SU-DHL-6 (cell line): Measurements from ENCODE around the gene KIAA0586.

Experiments
- H2AFZ ChIP-seq: fragments of 200-600 bp; sonication (generic); 2 replicates; pipeline ENCODE4 v1.6.1; 2014; ENCODE audit warnings: low read depth, mild to moderate bottlenecking, moderate library complexity, mixed read lengths, antibody characterized with exemption, low read length; ENCODE audit not compliant: severe bottlenecking
- H3F3A ChIP-seq: fragments of 200-600 bp; shearing (Covaris generic); 2 replicates; pipeline ENCODE4 v1.6.0; 2016; ENCODE audit warnings: antibody characterized with exemption, mild to moderate bottlenecking; ENCODE audit not compliant: insufficient read depth
- H3K27ac ChIP-seq: fragments of 200-600 bp; sonication (generic); 2 replicates; pipeline ENCODE4 v1.5.1; 2016; ENCODE audit warnings: low read depth, mild to moderate bottlenecking, low read length, moderate library complexity, mixed read lengths
- H3K27me3 ChIP-seq: fragments of 200-600 bp; sonication (generic), shearing (Covaris generic); 2 replicates; pipeline ENCODE4 v1.6.0; 2014; ENCODE audit warnings: mild to moderate bottlenecking, low read length
- H3K36me3 ChIP-seq: fragments of 200-600 bp; sonication (generic); 2 replicates; pipeline ENCODE4 v1.6.1; 2014; ENCODE audit warnings: mild to moderate bottlenecking, low read length, mixed read lengths
- H3K4me2 ChIP-seq: fragments of 300-600, 200-600 bp; shearing (Covaris generic), sonication (generic); 2 replicates; pipeline ENCODE4 v1.6.0; 2014; ENCODE audit warnings: low read length, low read depth, mild to moderate bottlenecking; ENCODE audit not compliant: poor library complexity, severe bottlenecking
- H3K4me3 ChIP-seq: fragments of 200-600 bp; sonication (generic); 2 replicates; pipeline ENCODE4 v1.5.1; 2014; ENCODE audit warnings: antibody characterized with exemption, low read length, mild to moderate bottlenecking, mixed read lengths; ENCODE audit not compliant: insufficient read depth, poor library complexity, severe bottlenecking
- H3K79me2 ChIP-seq: fragments of 200-600 bp; sonication (generic); 2 replicates; pipeline ENCODE4 v1.6.1; 2014; ENCODE audit warnings: mild to moderate bottlenecking, low read length, moderate library complexity; ENCODE audit not compliant: insufficient read depth
- H3K9ac ChIP-seq: fragments of 200-600 bp; sonication (generic); 2 replicates; pipeline ENCODE4 v1.7.0; 2014; ENCODE audit warnings: mild to moderate bottlenecking, low read length
- H3K9me2 ChIP-seq: fragments of 200-600 bp; sonication (generic); replicated peaks from 2 replicates; pipeline ENCODE4 v1.6.1; 2014; ENCODE audit warnings: low read length; ENCODE audit not compliant: insufficient read depth
- H3K9me3 ChIP-seq: fragments of 200-600 bp; sonication (generic); 2 replicates; pipeline ENCODE4 v1.6.1; 2014; ENCODE audit warnings: low read length, mixed read lengths; ENCODE audit not compliant: insufficient read depth
- H4K20me1 ChIP-seq: fragments of 200-600 bp; sonication (generic); 2 replicates; pipeline ENCODE4 v1.6.1; 2014; ENCODE audit warnings: low read depth, mild to moderate bottlenecking, antibody characterized with exemption, low read length, moderate library complexity, mixed read lengths
- EZH2phosphoT487 ChIP-seq: fragments of 200-600 bp; sonication (generic), shearing (Covaris generic); conservative IDR thresholded peaks from 2 replicates; pipeline ENCODE4 v1.6.1; 2018; ENCODE audit warnings: mild to moderate bottlenecking, antibody characterized with exemption, low read length, moderate library complexity, mixed read lengths
- TF ChIP-seq, protein P1 (sequence below): fragments of 200-600 bp; sonication (generic); IDR thresholded peaks from one replicate; pipeline ENCODE4 v1.5.1; 2017; ENCODE audit warnings: antibody characterized with exemption, mild to moderate bottlenecking, low read length, moderate library complexity; ENCODE audit not compliant: insufficient read depth, poor library complexity, severe bottlenecking

The KIAA0586 gene

DNA sequence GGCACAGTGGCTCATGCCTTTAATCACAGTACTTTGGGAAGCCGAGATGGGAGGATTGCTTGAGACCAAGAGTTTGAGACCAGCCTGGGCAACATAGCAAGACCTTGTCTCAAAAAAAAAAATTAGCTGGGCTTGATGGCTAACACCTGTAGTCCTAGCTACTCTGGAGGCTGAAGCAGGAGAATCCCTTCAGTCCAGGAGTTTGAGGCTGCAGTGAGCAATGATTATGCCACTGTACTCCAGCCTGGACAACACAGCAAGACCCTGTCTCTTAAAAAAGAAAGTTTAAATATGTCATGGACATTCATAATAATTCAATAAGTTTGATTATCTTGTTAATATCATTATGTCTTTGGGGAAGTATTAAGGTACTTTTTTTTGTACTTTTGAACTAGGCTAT is 38.9 kb downstream of the KIAA0586 start:
- no peaks in the 10 kb centered on the region for H3K79me2 ChIP-seq
- H3K27me3 ChIP-seq = no peaks in the 10 kb centered on the region
- H2AFZ ChIP-seq = no peak overlapping the region
- H3K4me2 ChIP-seq = no peak overlapping the region
- H3K36me3 ChIP-seq = peaks cover 17% of the 10 kb centered on the region; the same call in 1 of the 2 replicates
- H3K9me2 ChIP-seq = no peaks in the 10 kb centered on the region
- H4K20me1 ChIP-seq = no peaks in the 10 kb centered on the region
- H3K27ac ChIP-seq = no peak overlapping the region
- H3K4me3 ChIP-seq = no peak overlapping the region
- H3K9me3 ChIP-seq = no peaks in the 10 kb centered on the region
- TF ChIP-seq, protein P1, sequence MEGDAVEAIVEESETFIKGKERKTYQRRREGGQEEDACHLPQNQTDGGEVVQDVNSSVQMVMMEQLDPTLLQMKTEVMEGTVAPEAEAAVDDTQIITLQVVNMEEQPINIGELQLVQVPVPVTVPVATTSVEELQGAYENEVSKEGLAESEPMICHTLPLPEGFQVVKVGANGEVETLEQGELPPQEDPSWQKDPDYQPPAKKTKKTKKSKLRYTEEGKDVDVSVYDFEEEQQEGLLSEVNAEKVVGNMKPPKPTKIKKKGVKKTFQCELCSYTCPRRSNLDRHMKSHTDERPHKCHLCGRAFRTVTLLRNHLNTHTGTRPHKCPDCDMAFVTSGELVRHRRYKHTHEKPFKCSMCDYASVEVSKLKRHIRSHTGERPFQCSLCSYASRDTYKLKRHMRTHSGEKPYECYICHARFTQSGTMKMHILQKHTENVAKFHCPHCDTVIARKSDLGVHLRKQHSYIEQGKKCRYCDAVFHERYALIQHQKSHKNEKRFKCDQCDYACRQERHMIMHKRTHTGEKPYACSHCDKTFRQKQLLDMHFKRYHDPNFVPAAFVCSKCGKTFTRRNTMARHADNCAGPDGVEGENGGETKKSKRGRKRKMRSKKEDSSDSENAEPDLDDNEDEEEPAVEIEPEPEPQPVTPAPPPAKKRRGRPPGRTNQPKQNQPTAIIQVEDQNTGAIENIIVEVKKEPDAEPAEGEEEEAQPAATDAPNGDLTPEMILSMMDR = no peak
- TF ChIP-seq EZH2phosphoT487 = no peak
- H3K9ac ChIP-seq = no peak overlapping the region
- H3F3A ChIP-seq = no peaks in the 10 kb centered on the region; the same call in 1 of the 2 replicates

DNA sequence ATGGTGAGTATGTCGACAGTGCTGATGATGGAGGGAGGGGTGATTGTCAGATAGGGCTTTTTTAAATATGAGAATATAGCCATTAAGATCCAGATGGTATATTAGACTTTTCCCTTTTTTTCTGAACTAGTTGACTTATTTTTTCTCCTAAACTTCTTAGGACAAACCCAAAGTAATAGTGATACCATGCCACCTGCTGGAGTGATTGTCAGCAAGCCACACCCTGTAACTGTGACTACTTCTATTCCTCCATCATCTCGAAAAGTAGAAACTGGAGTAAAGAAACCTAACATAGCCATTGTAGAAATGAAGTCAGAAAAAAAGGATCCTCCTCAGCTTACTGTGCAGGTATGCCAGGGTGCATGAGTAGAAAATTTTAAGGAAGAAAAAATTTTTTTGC is 40.1 kb downstream of the KIAA0586 start:
- Histone ChIP-seq H3K36me3 (peaks cover 17% of the 10 kb centered on the region; the same call in 1 of the 2 replicates), H3K4me3 (no peak overlapping the region), H3K79me2 (no peaks in the 10 kb centered on the region)

DNA sequence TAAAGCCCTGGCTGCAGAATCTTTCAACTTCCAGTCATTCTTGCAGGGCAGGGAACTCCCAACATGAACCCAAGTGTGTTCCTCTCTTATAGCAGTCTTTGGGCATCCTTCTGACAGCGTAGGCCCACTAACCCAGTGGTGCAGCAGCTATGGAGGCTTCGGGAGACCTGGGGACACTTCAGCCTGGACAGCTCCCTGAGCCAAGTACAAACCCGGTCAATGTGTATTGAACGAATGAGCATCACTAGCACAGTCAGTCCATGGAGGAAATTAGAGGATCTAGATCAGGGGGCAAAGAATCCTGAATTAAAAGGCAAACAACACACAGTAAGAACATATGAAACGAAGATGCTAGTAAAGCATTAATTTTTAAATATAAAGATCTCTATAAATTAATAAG is 41.8 kb downstream of the KIAA0586 start:
- peaks cover 17% of the 10 kb centered on the region; the same call in 1 of the 2 replicates for H3K36me3 ChIP-seq
- H3K4me3 ChIP-seq = no peak overlapping the region
- H3K27ac ChIP-seq = no peak overlapping the region
- H3K9me3 ChIP-seq = no peaks in the 10 kb centered on the region
- TF ChIP-seq, protein P1 = no peak
- no peak for TF ChIP-seq EZH2phosphoT487
- no peaks in the 10 kb centered on the region; the same call in 1 of the 2 replicates for H3F3A ChIP-seq
- no peak overlapping the region for H3K9ac ChIP-seq
- H3K4me2 ChIP-seq = no peak overlapping the region
- H3K79me2 ChIP-seq = no peaks in the 10 kb centered on the region
- H2AFZ ChIP-seq = no peak overlapping the region
- no peaks in the 10 kb centered on the region for H4K20me1 ChIP-seq
- H3K9me2 ChIP-seq = no peaks in the 10 kb centered on the region
- no peaks in the 10 kb centered on the region for H3K27me3 ChIP-seq

More for the DNA sequence above, 40.1 kb downstream of the KIAA0586 start:
- Histone ChIP-seq H3K27ac (no peak overlapping the region), H3K4me2 (no peak overlapping the region), H3F3A (no peaks in the 10 kb centered on the region; the same call in 1 of the 2 replicates), H4K20me1 (no peaks in the 10 kb centered on the region), H3K9me2 (no peaks in the 10 kb centered on the region), H3K9ac (no peak overlapping the region), H3K9me3 (no peaks in the 10 kb centered on the region), H3K27me3 (no peaks in the 10 kb centered on the region), H2AFZ (no peak overlapping the region)
- TF ChIP-seq, protein P1 = no peak
- no peak for TF ChIP-seq EZH2phosphoT487
